Measurements from ENCODE around the gene MAEA.

MAEA gene

DNA sequence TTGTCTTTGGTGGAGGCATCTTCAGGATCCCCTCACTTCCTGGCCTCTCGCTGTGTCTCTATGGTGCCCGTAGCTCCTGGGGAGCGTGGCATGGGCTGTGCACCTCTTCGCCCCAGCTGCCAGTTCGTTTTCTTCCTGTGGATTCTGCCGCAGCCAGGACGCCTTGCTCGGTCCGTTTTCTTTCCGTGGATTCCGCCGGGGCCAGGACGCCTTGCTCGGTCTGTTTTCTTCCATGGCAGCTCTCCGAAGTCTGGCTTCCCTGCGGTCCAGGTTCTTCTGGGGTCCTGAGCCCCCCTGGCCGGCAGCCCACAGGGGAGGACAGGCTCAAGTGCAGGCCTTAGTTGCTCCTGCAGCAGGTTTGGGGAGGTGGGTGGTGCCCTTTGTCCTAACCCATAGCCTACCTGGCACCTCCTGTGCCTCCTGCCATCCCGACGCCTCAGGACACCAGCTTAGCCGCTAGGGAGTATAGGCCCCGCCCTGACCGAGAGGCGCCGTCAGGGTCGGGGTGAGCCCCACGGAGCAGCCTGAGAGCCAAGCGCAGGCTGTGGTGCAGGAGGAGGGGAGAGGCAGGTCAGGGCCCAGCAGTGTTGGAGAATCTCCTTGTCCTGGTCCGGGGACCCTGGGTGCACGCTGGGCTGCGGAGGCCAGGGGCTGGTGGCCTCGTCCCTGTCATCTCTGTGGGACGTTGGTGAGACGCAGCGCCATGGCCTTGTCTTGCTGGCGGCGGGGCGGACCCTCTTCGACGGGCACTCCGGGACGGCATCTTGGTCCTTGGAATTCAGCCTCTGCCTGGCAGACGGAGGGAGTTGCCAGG is 84.4 kb downstream of the MAEA start:
- in situ Hi-C loops (cut with HindIII; ENCODE audit: low pct_unique_long_range_greater_than_20kb, low sequenced_read_pairs) = no loop called here
- no peak for TF ChIP-seq JUND (IDR thresholded peaks at IDR 0.05; ENCODE audit: low read depth)
- DNase-seq (ENCODE audit: low read depth in 1 of 2, low spot score in 1 of 2) = no peak

DNA sequence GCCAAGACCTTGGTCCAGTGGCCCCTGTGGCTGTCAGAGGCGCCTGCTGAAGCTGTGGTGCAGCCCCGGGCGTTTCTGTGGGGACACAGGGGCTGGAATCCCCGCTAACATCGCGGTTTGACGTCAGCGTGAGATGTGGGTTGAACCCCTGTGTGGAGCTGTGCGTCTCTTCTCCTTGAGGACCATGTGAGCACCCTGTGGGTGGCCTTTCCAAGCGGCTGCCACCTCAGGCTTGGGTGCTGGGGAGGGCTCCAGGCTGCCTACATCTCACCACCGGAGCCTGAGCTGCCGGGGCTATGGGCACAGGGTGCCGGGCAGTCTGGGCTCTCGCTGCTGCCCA is 85.0 kb downstream of the MAEA start:
- DNase-seq (ENCODE audit: low read depth in 1 of 2, low spot score in 1 of 2) = no peak
- no peak for TF ChIP-seq JUND (IDR thresholded peaks at IDR 0.05; ENCODE audit: low read depth)
- in situ Hi-C loops (cut with HindIII; ENCODE audit: low pct_unique_long_range_greater_than_20kb, low sequenced_read_pairs) = no loop called here

DNA sequence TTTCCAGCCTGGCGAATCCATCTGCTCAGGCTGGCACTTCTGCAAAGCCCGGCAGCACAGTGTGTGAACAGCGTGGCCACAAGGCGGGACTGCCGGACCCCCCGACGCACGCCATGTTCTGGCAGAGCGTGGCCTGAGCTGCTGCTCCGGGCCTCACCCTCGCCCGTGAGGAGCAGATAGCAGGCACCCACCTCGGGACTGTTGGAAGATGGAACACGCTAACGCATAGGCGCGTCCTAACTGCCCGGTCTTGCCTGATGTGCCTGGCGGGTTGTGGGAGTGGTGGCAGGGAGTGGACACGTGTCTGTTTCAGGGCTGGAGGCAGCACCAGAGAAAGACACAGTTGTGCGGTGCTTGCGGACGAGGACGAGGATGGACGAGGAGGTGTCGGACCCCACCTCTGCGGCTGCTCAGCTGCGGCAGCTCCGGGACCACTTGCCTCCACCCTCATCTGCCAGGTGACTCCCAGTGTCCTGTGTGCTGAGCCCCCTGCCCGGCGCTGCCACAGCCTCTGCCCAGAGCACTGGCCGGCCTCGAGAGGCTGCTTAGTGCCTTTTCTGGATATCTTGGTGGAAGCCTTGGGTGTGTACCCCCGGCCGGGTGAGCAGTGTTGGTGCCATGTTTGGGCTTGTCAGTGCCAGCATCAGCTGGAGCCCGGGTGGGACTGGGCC is 85.5 kb downstream of the MAEA start:
- TF ChIP-seq JUND (IDR thresholded peaks at IDR 0.05; ENCODE audit: low read depth) = no peak
- no peak for DNase-seq (ENCODE audit: low read depth in 1 of 2, low spot score in 1 of 2)

DNA sequence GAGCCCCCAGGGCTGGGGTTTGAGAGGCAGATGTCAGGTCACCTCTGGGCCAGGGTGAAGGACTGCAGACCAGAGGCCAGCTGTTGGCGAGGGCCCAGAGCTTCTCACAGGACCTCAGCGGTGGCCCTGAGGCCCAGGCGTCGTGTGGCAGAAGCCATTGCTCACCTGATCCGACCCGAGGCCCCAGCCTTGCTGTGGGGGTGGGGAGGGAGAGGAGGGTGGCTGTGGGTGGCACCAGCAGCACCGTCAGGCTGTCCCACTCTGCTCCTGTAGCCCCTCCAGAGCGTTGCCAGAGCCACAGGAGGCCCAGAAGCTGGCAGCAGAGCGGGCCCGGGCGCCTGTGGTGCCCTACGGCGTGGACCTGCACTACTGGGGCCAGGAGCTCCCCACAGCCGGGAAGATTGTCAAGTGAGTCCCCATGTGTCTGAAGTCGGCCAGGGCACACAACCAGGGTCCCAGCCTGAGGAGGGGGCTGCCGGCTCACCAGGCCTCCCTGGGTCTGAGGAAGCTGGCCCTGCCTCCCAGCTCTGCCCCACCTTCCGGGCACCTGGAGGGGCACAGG is 86.2 kb downstream of the MAEA start:
- no peak for TF ChIP-seq JUND (IDR thresholded peaks at IDR 0.05; ENCODE audit: low read depth)
- in situ Hi-C loops (cut with HindIII; ENCODE audit: low pct_unique_long_range_greater_than_20kb, low sequenced_read_pairs) = no loop called here
- DNase-seq (ENCODE audit: low read depth in 1 of 2, low spot score in 1 of 2) = no peak

More for the DNA sequence above, 85.5 kb downstream of the MAEA start:
- in situ Hi-C loops (cut with HindIII; ENCODE audit: low pct_unique_long_range_greater_than_20kb, low sequenced_read_pairs) = no loop called here

DNA sequence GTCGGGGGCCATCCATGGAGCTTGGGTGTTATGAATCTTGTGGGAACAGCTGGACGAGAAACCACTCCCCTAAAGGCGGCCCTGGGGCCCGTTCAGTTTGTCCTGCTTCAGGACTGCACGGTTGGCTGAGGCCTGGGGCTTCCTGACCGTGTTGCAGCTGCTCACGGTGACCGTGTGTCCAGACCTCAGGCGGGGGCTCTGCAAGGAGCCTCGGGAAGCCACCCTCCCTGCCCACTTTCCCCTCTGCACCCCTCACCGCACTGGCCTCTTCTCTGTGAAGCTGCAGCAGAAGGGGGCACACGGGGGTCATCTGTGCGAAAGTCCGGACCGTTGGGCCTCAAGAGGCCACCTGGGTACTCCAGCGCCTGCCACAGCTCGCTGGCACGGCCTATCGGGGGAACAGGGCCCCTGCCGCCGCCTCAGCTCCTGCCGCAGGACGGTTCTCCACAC is 86.7 kb downstream of the MAEA start:
- no peak for DNase-seq (ENCODE audit: low read depth in 1 of 2, low spot score in 1 of 2)
- no peak for TF ChIP-seq JUND (IDR thresholded peaks at IDR 0.05; ENCODE audit: low read depth)
- in situ Hi-C loops (cut with HindIII; ENCODE audit: low pct_unique_long_range_greater_than_20kb, low sequenced_read_pairs) = no loop called here

DNA sequence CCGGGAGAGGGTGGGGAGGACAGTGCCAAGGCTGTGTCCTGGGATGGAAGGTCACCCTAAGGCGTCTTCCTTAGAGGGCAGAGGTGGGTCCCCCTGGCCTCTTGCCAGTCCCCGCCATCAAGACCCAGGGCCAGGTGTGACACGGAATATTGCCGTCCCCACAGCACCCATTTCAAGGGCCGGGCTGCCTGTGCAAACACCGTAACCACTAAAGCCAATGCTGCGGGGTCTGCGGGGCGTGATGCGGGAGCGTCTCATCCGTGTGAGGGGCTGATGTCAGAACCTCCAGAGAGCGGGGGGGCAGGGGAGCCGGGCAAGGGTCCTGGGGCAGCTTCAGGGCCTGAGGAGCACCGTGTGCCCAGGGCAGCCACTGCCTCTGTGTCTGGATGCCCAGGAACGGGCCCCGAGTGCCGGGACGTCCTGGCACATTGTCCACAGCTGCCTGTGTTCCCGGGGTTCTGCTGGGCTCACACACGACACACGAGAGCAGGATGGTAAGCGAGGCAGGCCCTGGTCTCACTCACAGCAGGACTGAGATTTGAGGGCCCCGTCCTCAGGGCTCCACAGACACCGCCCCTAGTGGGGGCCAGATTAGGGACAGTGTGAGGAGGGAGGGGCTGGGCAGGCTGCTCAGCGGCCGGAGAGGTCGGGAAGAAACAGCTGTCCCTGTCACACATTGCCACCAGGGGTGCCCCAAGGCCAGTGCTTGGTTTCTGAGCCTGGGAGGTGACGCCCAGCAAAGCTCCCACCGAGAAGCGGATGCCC is 87.3 kb downstream of the MAEA start:
- no peak for DNase-seq (ENCODE audit: low read depth in 1 of 2, low spot score in 1 of 2)
- in situ Hi-C loops (cut with HindIII; ENCODE audit: low pct_unique_long_range_greater_than_20kb, low sequenced_read_pairs) = no loop called here
- TF ChIP-seq JUND (IDR thresholded peaks at IDR 0.05; ENCODE audit: low read depth) = no peak

DNA sequence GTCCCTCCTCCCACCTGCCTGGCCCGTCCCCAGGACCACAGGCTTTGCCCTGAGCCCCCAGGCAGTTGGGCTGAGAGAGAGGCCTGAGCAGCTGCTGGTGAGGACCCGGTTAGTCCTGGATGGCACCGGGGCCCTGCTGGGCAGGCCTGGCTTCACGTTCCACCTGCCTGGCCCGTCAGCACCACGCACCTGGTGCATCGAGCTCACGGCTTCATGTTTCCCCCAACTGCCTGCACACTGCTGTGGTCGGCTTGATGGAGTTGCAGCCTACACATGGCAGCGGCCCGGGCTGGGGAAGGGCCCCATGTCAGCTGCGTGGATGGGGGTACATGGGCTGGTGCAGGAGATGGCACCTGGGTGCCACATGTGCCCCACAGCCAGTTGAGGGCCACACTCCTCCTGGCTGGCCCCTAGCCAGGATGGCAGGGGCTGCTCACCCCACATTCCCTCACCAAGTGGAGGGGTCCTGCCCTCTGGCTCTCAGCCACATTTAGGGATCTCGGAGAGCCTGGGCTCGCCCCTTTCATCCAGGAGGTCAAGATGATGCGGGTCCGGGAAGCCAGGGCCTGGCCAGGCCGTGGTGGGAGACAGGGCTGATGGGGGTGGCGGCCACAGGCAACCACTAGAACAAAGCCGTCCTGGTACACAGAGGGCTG is 88.0 kb downstream of the MAEA start:
- no peak for DNase-seq (ENCODE audit: low read depth in 1 of 2, low spot score in 1 of 2)

DNA sequence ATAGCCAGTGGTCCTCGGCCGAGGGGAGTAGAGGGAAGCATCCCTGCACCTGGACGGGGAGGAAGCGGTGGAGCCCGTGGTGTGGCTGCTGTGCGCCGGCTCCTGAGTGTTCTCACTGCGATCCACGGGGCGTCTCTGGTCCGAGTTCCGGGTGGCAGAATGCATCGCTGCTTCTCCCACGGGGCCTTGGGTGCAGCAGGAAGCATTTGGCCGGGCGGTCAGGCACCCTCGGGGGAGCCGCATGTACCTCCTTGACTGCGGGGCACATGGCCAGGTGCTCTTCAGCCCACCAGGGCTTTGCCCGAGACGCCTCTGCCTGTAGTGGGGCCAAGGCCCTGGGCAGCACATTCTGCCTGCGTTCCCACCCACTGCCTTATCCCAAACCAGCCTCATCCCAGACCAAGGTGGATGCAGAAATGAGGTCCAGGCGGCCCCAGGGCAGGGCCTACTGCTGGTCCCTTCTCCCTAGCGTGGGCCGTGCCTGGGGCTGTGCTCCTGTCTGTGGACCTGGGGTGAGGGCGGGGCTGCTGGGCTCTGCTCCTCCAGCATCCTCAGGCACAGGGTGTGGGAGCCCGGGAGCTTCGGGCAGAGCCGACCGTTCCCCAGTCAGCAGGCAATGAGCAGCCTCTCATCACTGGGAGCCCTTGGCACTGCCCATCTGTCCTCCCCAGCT is 89.0 kb downstream of the MAEA start:
- no peak for DNase-seq (ENCODE audit: low read depth in 1 of 2, low spot score in 1 of 2)
- in situ Hi-C loops (cut with HindIII; ENCODE audit: low pct_unique_long_range_greater_than_20kb, low sequenced_read_pairs) = no loop called here
- TF ChIP-seq JUND (IDR thresholded peaks at IDR 0.05; ENCODE audit: low read depth) = no peak

More for the DNA sequence above, 88.0 kb downstream of the MAEA start:
- TF ChIP-seq JUND (IDR thresholded peaks at IDR 0.05; ENCODE audit: low read depth) = no peak
- in situ Hi-C loops (cut with HindIII; ENCODE audit: low pct_unique_long_range_greater_than_20kb, low sequenced_read_pairs) = no loop called here

DNA sequence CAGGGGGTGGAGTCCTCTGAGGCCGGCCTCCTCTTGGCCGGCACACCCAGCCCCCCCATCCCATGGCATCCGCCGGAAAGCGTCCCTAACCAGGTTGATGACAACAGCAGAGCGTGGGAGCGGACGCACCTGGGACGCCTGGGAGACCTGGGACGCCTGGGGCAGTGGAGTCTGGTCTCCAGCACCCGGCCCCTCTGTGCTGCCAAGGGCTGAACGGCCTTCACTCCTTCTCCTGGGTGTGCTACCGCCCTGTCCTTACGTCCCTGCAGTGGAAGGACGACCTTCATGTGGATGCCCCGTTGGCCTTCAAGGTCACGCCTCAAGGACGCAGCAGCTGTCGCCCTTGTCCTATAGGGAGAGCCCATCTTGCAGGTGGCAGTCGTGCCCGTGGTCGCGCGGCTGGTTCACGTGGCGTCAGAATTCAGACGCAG is 89.7 kb downstream of the MAEA start:
- in situ Hi-C loops (cut with HindIII; ENCODE audit: low pct_unique_long_range_greater_than_20kb, low sequenced_read_pairs) = no loop called here
- no peak for TF ChIP-seq JUND (IDR thresholded peaks at IDR 0.05; ENCODE audit: low read depth)
- no peak for DNase-seq (ENCODE audit: low read depth in 1 of 2, low spot score in 1 of 2)

DNA sequence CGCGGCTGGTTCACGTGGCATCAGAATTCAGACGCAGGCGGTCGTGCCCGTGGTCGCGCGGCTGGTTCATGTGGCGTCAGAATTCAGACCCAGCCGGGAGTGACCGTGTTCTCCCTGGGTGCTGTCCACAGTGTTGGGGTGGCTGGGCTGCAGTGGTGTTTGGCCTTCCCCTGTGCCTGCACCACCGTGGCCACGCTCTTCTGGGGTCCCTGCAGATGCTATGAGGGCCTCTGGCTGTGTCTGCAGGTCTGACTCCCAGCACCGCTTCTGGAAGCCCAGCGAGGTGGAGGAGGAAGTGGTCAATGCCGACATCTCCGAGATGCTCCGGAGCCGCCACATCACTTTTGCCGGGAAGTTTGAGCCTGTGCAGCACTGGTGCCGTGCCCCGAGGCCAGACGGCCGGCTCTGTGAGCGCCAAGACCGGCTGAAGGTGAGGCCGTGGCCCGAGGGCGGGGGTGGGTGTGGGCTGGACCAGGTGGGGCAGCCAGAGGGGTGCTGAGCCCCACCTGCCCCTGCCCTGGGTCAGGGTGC is 90.2 kb downstream of the MAEA start:
- no peak for DNase-seq (ENCODE audit: low read depth in 1 of 2, low spot score in 1 of 2)
- in situ Hi-C loops (cut with HindIII; ENCODE audit: low pct_unique_long_range_greater_than_20kb, low sequenced_read_pairs) = no loop called here
- TF ChIP-seq JUND (IDR thresholded peaks at IDR 0.05; ENCODE audit: low read depth) = no peak

DNA sequence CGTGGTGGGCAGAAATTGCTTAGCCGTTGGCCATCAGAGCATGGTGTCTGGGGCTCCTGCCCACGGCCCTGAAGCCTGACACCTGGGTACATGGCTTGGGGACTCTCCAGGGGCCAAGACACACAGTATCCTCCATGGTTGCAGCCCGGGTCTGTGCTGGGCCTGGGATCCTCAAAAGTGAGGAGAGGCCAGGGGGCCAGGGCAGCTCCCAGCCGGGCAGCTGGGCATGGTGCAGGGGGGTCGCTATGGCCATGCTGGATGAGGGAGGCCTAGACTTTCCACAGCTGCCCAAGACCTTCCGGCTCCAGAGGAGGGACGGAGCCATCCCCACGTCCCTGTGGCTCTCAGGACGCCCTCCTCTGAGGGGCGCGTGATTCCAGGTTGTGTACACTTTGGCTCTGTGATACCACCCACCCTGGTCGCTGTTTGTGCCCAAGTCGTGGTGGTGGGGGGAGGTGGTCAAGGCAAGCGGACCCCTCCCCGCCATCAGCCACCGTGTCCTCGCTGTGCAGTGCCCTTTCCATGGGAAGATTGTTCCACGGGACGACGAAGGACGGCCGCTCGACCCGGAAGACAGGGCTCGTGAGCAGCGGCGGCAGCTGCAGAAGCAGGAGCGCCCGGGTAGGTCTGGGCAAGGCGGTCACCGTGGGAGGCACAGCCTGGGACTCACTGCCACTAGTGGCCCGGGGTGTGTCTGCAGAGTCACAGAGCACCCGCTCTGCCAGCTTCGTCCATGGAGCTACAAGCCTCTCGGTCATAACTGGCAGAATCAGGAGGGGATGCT is 90.9 kb downstream of the MAEA start:
- no peak for DNase-seq (ENCODE audit: low read depth in 1 of 2, low spot score in 1 of 2)
- in situ Hi-C loops (cut with HindIII; ENCODE audit: low pct_unique_long_range_greater_than_20kb, low sequenced_read_pairs) = no loop called here
- no peak for TF ChIP-seq JUND (IDR thresholded peaks at IDR 0.05; ENCODE audit: low read depth)
